Measurements from ENCODE around the gene KCTD5.

The KCTD5 gene

GRCh38 chr16:2738615-2739014 is 56.3 kb downstream of the KCTD5 start:
- POLR2A ChIA-PET: interaction anchor here (5.1 kb wide), 1 partner anchor 13 kb away, joined by 48 read pairs; the partner anchor contains the start of gene SRRM2
- DNase-seq (ENCODE audit: extremely low spot score): no peak
- no peak for TF ChIP-seq SUZ12 (IDR thresholded peaks at IDR 0.05)
- no peak for TF ChIP-seq ARNT (IDR thresholded peaks at IDR 0.05)
- TF ChIP-seq FOXM1 (IDR thresholded peaks at IDR 0.05; ENCODE audit: borderline replicate concordance): no peak
- no peak for TF ChIP-seq CTBP1 (IDR thresholded peaks at IDR 0.05; ENCODE audit: borderline replicate concordance)
- no peak for TF ChIP-seq NFRKB (IDR thresholded peaks at IDR 0.05)
- TF ChIP-seq ZNF384 (IDR thresholded peaks at IDR 0.05): no peak
- no peak for TF ChIP-seq BHLHE40 (IDR thresholded peaks at IDR 0.05; ENCODE audit: borderline replicate concordance)
- no peak for TF ChIP-seq TARDBP (IDR thresholded peaks at IDR 0.05)
- TF ChIP-seq HDGF (IDR thresholded peaks at IDR 0.05; ENCODE audit: borderline replicate concordance): no peak
- no peak for TF ChIP-seq LEF1 (IDR thresholded peaks at IDR 0.05; ENCODE audit: borderline replicate concordance)
- TF ChIP-seq L3MBTL2 (conservative IDR thresholded peaks at IDR 0.05): no peak
- no peak for TF ChIP-seq FOXA1 (IDR thresholded peaks at IDR 0.05)
- TF ChIP-seq SP1 (IDR thresholded peaks at IDR 0.05): no peak
- TF ChIP-seq PKNOX1 (IDR thresholded peaks at IDR 0.05): no peak
- TF ChIP-seq ELF4 (IDR thresholded peaks at IDR 0.05): no peak
- TF ChIP-seq FOXK2 (IDR thresholded peaks at IDR 0.05): no peak
- CTCF ChIA-PET: interaction anchor here (0.5 kb wide), 1 partner anchor 891 kb away, joined by 4 read pairs; no protein-coding TSS in a partner anchor

GRCh38 chr16:2739625-2740430 is 57.5 kb downstream of the KCTD5 start:
- TF ChIP-seq L3MBTL2 (conservative IDR thresholded peaks at IDR 0.05) (no peak), FOXK2 (IDR thresholded peaks at IDR 0.05) (no peak), SP1 (IDR thresholded peaks at IDR 0.05) (no peak), LEF1 (IDR thresholded peaks at IDR 0.05; ENCODE audit: borderline replicate concordance) (no peak), ELF4 (IDR thresholded peaks at IDR 0.05) (no peak), NFRKB (IDR thresholded peaks at IDR 0.05) (no peak), ARNT (IDR thresholded peaks at IDR 0.05) (no peak), HDGF (IDR thresholded peaks at IDR 0.05; ENCODE audit: borderline replicate concordance) (no peak)
- CTCF ChIA-PET: no interaction called here
- POLR2A ChIA-PET: interaction anchor here (1.3 to 5.1 kb wide), 2 partner anchors 10 to 12 kb away, joined by 4 to 48 read pairs; partner anchors contain the start of gene SRRM2

GRCh38 chr16:2740476-2740875 is 58.2 kb downstream of the KCTD5 start:
- no peak for DNase-seq (ENCODE audit: extremely low spot score)
- ChIA-PET POLR2A (interaction anchor here (1.3 to 5.1 kb wide), 2 partner anchors 9 to 11 kb away, joined by 4 to 48 read pairs; partner anchors contain the start of gene SRRM2), CTCF (no interaction called here)
- no peak for TF ChIP-seq CTBP1 (IDR thresholded peaks at IDR 0.05; ENCODE audit: borderline replicate concordance)
- TF ChIP-seq SP1 (IDR thresholded peaks at IDR 0.05): no peak
- TF ChIP-seq FOXK2 (IDR thresholded peaks at IDR 0.05): no peak
- TF ChIP-seq TARDBP (IDR thresholded peaks at IDR 0.05): no peak
- no peak for TF ChIP-seq ARNT (IDR thresholded peaks at IDR 0.05)
- TF ChIP-seq BHLHE40 (IDR thresholded peaks at IDR 0.05; ENCODE audit: borderline replicate concordance): no peak
- TF ChIP-seq HDGF (IDR thresholded peaks at IDR 0.05; ENCODE audit: borderline replicate concordance): no peak
- no peak for TF ChIP-seq PKNOX1 (IDR thresholded peaks at IDR 0.05)
- TF ChIP-seq ELF4 (IDR thresholded peaks at IDR 0.05): no peak
- no peak for TF ChIP-seq FOXM1 (IDR thresholded peaks at IDR 0.05; ENCODE audit: borderline replicate concordance)
- no peak for TF ChIP-seq L3MBTL2 (conservative IDR thresholded peaks at IDR 0.05)
- TF ChIP-seq LEF1 (IDR thresholded peaks at IDR 0.05; ENCODE audit: borderline replicate concordance): no peak
- TF ChIP-seq NFRKB (IDR thresholded peaks at IDR 0.05): no peak
- TF ChIP-seq FOXA1 (IDR thresholded peaks at IDR 0.05): no peak

More at GRCh38 chr16:2739625-2740430, 57.5 kb downstream of the KCTD5 start:
- DNase-seq (ENCODE audit: extremely low spot score): no peak

- TF ChIP-seq TARDBP (IDR thresholded peaks at IDR 0.05) (no peak), ZNF384 (IDR thresholded peaks at IDR 0.05) (no peak), FOXK2 (IDR thresholded peaks at IDR 0.05) (no peak), LEF1 (IDR thresholded peaks at IDR 0.05; ENCODE audit: borderline replicate concordance) (no peak), ARNT (IDR thresholded peaks at IDR 0.05) (no peak), NFRKB (IDR thresholded peaks at IDR 0.05) (no peak), BHLHE40 (IDR thresholded peaks at IDR 0.05; ENCODE audit: borderline replicate concordance) (no peak), FOXA1 (IDR thresholded peaks at IDR 0.05) (no peak), SUZ12 (IDR thresholded peaks at IDR 0.05) (no peak), ELF4 (IDR thresholded peaks at IDR 0.05) (no peak), CTBP1 (IDR thresholded peaks at IDR 0.05; ENCODE audit: borderline replicate concordance) (no peak), PKNOX1 (IDR thresholded peaks at IDR 0.05) (no peak), FOXM1 (IDR thresholded peaks at IDR 0.05; ENCODE audit: borderline replicate concordance) (no peak), L3MBTL2 (conservative IDR thresholded peaks at IDR 0.05) (no peak), HDGF (IDR thresholded peaks at IDR 0.05; ENCODE audit: borderline replicate concordance) (no peak), SP1 (IDR thresholded peaks at IDR 0.05) (no peak)
- POLR2A ChIA-PET: interaction anchor here (1.2 to 5.1 kb wide), 2 partner anchors 11 to 38 kb away, joined by 3 to 48 read pairs; partner anchors contain the start of gene SRRM2
- CTCF ChIA-PET: no interaction called here
- no peak for DNase-seq (ENCODE audit: extremely low spot score)
Observed at GRCh38 chr16:2741168-2741567, 58.8 kb downstream of the KCTD5 start.

- POLR2A ChIA-PET: interaction anchor here (5.1 kb wide), 1 partner anchor 9 kb away, joined by 48 read pairs; the partner anchor contains the start of gene SRRM2
- TF ChIP-seq L3MBTL2 (conservative IDR thresholded peaks at IDR 0.05) (no peak), SUZ12 (IDR thresholded peaks at IDR 0.05) (no peak), FOXA1 (IDR thresholded peaks at IDR 0.05) (no peak), SP1 (IDR thresholded peaks at IDR 0.05) (no peak), NFRKB (IDR thresholded peaks at IDR 0.05) (no peak), BHLHE40 (IDR thresholded peaks at IDR 0.05; ENCODE audit: borderline replicate concordance) (no peak), TARDBP (IDR thresholded peaks at IDR 0.05) (no peak), ARNT (IDR thresholded peaks at IDR 0.05) (no peak)
Observed at GRCh38 chr16:2742323-2743006, 60.1 kb downstream of the KCTD5 start.

More at GRCh38 chr16:2742323-2743006, 60.1 kb downstream of the KCTD5 start:
- DNase-seq (ENCODE audit: extremely low spot score): no peak
- CTCF ChIA-PET: no interaction called here
